Effector memory CD8-positive, alpha-beta T cell (primary cell): ENCODE results near the gene CCL27.

Experiments used
- ATAC-seq: fragments of 150-1000 bp; cut with Tn5 transposase; replicated peaks from 2 replicates; pipeline ENCODE4 v1.10.0; 2021; ENCODE audit warnings: mild to moderate bottlenecking, moderate library complexity
- DNase-seq, 3 experiments: peaks; one replicate each; pipeline ENCODE4 v3.0.0; 2021
- H3K27ac Mint-ChIP-seq, 2 donors: one replicate each; pipeline ENCODE4 v1.8.0; 2022; ENCODE audit warnings: mild to moderate bottlenecking in 2 of 2, mixed read lengths in 2 of 2, moderate library complexity in 2 of 2
- H3K27me3 Mint-ChIP-seq, 2 donors: one replicate each; pipeline ENCODE4 v1.8.0; 2022; ENCODE audit warnings: mixed read lengths in 2 of 2
- H3K36me3 Mint-ChIP-seq: one replicate; pipeline ENCODE4 v1.8.0; 2022; ENCODE audit warnings: mild to moderate bottlenecking, moderate library complexity, mixed read lengths; ENCODE audit not compliant: insufficient read depth
- H3K4me1 Mint-ChIP-seq, 2 donors: one replicate each; pipeline ENCODE4 v1.8.0; 2022; ENCODE audit warnings: low read depth in 2 of 2, mixed read lengths in 2 of 2
- H3K4me3 Mint-ChIP-seq, 2 donors: one replicate each; pipeline ENCODE4 v1.8.0; 2022; ENCODE audit warnings: mild to moderate bottlenecking in 2 of 2, mixed read lengths in 2 of 2, moderate library complexity in 2 of 2
- H3K9me3 Mint-ChIP-seq, 2 donors: one replicate each; pipeline ENCODE4 v1.8.0; 2022; ENCODE audit warnings: mixed read lengths in 2 of 2

Gene CCL27

GRCh38 chr9:34636791-34637355 is 25.6 kb downstream of the CCL27 start:
- Mint-ChIP-seq H3K4me1 (peaks cover 26 to 28% of the 10 kb centered on the region in 2 donors), H3K4me3 (peak overlapping the region; percentile 89 to 91), H3K36me3 (peaks cover 11% of the 10 kb centered on the region), H3K9me3 (no peaks in the 10 kb centered on the region), H3K27ac (peak overlapping the region; percentile 92 to 99), H3K27me3 (no peaks in the 10 kb centered on the region)
- ATAC-seq (peak; percentile 16), DNase-seq (no peak)

- H3K9me3 Mint-ChIP-seq, result no peaks in the 10 kb centered on the region
- H3K36me3 Mint-ChIP-seq, result peaks cover 11% of the 10 kb centered on the region
- peak overlapping the region; percentile 89 to 91 for H3K4me3 Mint-ChIP-seq
- ATAC-seq (no peak), DNase-seq (no peak)
- peaks cover 26 to 30% of the 10 kb centered on the region in 2 donors for H3K4me1 Mint-ChIP-seq
- H3K27me3 Mint-ChIP-seq, result peaks cover 3 to 5% of the 10 kb centered on the region in 2 donors
- peak overlapping the region in 1 of 2 donors; percentile 38 for H3K27ac Mint-ChIP-seq
These were observed 26.9 kb downstream of the CCL27 start for GRCh38 chr9:34635556-34635955.

- Mint-ChIP-seq H3K27me3 (peaks cover 12 to 13% of the 10 kb centered on the region in 2 donors), H3K9me3 (no peaks in the 10 kb centered on the region), H3K4me3 (peak overlapping the region in 1 of 2 donors; percentile 51), H3K36me3 (peaks cover 11% of the 10 kb centered on the region), H3K4me1 (peaks cover 26 to 37% of the 10 kb centered on the region in 2 donors), H3K27ac (peak overlapping the region in 1 of 2 donors; percentile 38)
- no peak for ATAC-seq
- DNase-seq, result no peak
These were observed 27.8 kb downstream of the CCL27 start for GRCh38 chr9:34634551-34635248.

DNA sequence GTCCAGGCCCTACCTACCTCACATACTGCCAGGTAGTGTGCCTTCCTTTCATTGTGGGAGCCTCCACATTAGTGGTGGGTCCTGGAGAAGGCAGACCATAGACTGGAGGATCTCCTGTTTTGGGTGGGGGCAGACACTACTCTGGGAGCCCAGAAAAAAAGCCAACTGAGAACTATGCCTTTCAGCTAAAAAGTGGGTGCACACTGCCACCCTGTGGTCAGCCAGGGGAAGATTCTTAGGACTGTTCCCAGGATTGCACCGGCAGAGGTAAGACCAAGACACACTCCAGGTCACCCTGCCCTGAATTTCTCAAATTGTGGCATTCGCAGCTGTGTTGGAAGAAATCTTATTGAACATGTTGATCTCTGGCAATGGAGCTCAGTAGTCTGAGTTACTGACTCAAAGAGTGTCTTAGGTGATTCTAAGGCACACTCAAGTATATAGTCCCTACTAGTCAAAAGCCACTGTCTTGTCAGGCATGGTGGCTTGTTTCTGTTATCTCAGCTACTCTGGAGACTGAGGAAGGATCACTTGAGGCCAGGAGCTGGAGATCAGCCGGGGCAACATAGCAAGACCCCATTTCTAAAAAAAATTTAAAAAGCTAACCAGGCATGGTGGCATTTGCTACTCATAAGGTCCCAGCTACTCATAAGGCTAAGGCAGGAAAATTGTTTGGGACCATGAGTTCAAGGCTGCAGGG is 28.5 kb downstream of the CCL27 start:
- Mint-ChIP-seq H3K4me1 (peaks cover 33 to 41% of the 10 kb centered on the region in 2 donors), H3K9me3 (no peaks in the 10 kb centered on the region), H3K36me3 (peaks cover 14% of the 10 kb centered on the region), H3K27ac (peak overlapping the region in 1 of 2 donors; percentile 20), H3K27me3 (peaks cover 19 to 20% of the 10 kb centered on the region in 2 donors), H3K4me3 (no peak overlapping the region)
- peak; percentile 67 to 74 (median 72) for DNase-seq
- peak; percentile 23 for ATAC-seq

GRCh38 chr9:34633166-34633565 is 29.3 kb downstream of the CCL27 start:
- H3K36me3 Mint-ChIP-seq, result peaks cover 13% of the 10 kb centered on the region
- no peaks in the 10 kb centered on the region for H3K9me3 Mint-ChIP-seq
- H3K27ac Mint-ChIP-seq, result no peak overlapping the region
- peaks cover 25 to 28% of the 10 kb centered on the region in 2 donors for H3K27me3 Mint-ChIP-seq
- H3K4me1 Mint-ChIP-seq, result peaks cover 36 to 38% of the 10 kb centered on the region in 2 donors
- no peak overlapping the region for H3K4me3 Mint-ChIP-seq
- ATAC-seq (no peak), DNase-seq (no peak)

GRCh38 chr9:34630402-34631154 is 31.9 kb downstream of the CCL27 start:
- H3K9me3 Mint-ChIP-seq, result no peaks in the 10 kb centered on the region

DNA sequence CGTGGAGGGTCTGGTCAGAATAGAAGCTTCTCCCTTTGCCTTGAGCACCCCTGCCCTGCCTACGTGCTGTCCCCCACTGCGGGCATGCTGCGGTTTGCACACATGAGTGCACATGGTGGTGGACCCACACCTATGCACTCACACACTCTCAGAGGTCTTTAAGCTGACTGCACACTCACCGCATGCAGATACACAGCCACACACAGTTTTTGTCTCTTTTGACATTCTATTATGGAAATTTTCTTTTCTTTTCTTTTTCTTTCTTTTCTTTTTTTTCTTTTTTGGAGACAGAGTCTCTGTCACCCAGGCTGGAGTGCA is 33.0 kb downstream of the CCL27 start:
- ATAC-seq (no peak), DNase-seq (no peak)
- peaks cover 52 to 64% of the 10 kb centered on the region in 2 donors for H3K27me3 Mint-ChIP-seq
- peak overlapping the region; percentile 76 to 88 for H3K4me3 Mint-ChIP-seq
- H3K9me3 Mint-ChIP-seq, result no peaks in the 10 kb centered on the region
- H3K36me3 Mint-ChIP-seq, result peaks cover 3% of the 10 kb centered on the region
- peaks cover 18 to 20% of the 10 kb centered on the region in 2 donors for H3K4me1 Mint-ChIP-seq
- H3K27ac Mint-ChIP-seq, result peak overlapping the region; percentile 20 to 27

More at GRCh38 chr9:34630402-34631154, 31.9 kb downstream of the CCL27 start:
- peak overlapping the region; percentile 76 to 88 for H3K4me3 Mint-ChIP-seq
- peaks cover 51 to 54% of the 10 kb centered on the region in 2 donors for H3K27me3 Mint-ChIP-seq
- ATAC-seq (no peak), DNase-seq (no peak)
- peaks cover 22 to 23% of the 10 kb centered on the region in 2 donors for H3K4me1 Mint-ChIP-seq
- H3K27ac Mint-ChIP-seq, result no peak overlapping the region
- H3K36me3 Mint-ChIP-seq, result peaks cover 9% of the 10 kb centered on the region

DNA sequence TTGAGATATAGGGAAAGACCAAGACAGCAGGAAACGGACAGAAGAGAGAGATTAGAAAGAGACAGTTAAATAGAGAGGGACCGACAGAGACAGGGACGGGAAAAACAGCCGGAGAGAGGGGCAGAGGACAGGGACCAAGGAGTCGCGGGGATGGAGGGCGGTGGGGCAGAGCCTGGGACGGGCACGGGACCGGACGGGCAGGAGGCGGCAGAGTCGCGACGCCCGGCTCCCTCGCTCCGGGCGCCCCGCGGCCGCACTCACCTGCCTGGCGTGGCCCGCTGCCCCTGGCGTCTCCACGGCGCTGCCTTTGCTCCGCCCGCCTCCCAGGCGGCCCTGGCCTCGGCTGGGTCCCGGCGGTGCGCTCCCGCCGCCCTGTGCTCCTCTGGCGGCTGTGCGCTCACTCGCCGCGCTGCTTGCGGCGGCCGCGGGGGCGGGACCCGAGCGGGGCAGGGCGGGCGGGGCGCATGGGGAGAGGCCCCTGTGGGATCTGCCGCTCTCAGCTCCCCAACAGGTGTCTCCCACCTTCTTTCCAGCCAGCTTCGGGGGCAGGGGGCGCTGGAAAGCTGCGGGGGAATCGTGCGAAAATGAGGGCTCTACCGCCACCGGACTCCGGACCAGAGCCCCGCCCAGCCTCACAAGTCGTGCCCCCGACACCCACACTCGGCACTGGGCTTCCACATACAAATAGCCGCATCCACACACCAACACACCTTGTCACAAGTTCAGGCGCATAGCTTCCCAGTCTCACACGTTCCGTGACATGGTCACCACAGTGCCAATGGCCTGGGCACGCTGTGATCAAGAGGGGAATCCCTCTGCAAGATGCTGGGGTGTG is 33.6 kb downstream of the CCL27 start, which contains the start of gene ARID3C:
Gene ARID3C (minus strand): TSS at position 411 of the 835 bp plus-strand sequence. CDS start 1,052 bp downstream, outside the sequence.
- Mint-ChIP-seq H3K4me3 (peak within 1 kb of the TSS; percentile 76 to 88), H3K27me3 (peaks cover 54 to 69% of the 10 kb centered on the region in 2 donors), H3K9me3 (no peaks in the 10 kb centered on the region), H3K27ac (peak within 1 kb of the TSS; percentile 20 to 27), H3K36me3 (peaks cover 3% of the 10 kb centered on the region), H3K4me1 (peaks cover 18 to 20% of the 10 kb centered on the region in 2 donors)
- DNase-seq (peak in 2 of 3 experiments; percentile 23 to 39), ATAC-seq (peak; percentile 87)

GRCh38 chr9:34627716-34628655 is 34.5 kb downstream of the CCL27 start:
- no peaks in the 10 kb centered on the region for H3K9me3 Mint-ChIP-seq
- peak overlapping the region; percentile 68 to 78 for H3K4me3 Mint-ChIP-seq
- H3K27ac Mint-ChIP-seq, result peak overlapping the region in 1 of 2 donors; percentile 20
- DNase-seq (no peak), ATAC-seq (no peak)
- peaks cover 16 to 25% of the 10 kb centered on the region in 2 donors for H3K4me1 Mint-ChIP-seq
- H3K36me3 Mint-ChIP-seq, result peaks cover 8% of the 10 kb centered on the region
- peaks cover 62 to 78% of the 10 kb centered on the region in 2 donors for H3K27me3 Mint-ChIP-seq

GRCh38 chr9:34625186-34625486 is 37.3 kb downstream of the CCL27 start:
- DNase-seq, result no peak
- Mint-ChIP-seq H3K27ac (no peak overlapping the region), H3K4me1 (peaks cover 24 to 26% of the 10 kb centered on the region in 2 donors), H3K9me3 (no peaks in the 10 kb centered on the region), H3K36me3 (peaks cover 12% of the 10 kb centered on the region), H3K4me3 (no peak overlapping the region), H3K27me3 (peaks cover 70 to 89% of the 10 kb centered on the region in 2 donors)
- ATAC-seq, result no peak

DNA sequence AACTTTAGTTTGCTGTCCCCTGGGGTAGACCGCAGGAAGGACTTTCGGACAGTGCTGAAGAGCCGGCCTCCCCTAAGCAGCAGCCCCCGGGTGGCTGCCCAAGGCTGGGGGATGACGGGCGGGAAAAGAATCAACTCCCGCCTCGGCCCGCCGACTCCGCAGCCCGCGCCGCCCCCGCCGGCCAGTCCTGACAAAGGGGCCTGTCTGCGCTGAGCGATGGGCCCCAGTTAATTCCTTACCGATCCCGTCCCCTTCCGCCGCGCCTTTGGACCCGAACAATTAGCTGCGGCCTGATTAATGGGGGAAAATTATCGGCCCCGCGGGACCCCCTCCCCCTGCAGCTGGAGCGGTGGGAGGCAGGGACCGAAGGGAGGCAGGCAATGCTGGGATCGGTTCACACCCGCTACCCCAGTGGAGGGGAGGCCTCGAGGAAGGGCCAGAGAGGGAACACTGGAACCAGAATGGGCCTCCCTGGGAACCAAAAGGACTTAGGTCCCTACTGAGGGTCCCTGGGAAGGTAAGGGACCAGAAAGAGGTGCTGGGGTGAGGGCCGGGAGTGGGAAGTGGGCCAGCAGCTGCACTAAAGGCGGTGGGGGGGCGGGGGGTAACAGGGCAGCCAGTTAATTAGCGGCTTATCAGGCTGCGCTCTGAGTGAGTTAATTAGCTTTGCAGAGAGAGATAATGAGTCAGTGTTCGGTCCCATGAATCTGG is 37.8 kb downstream of the CCL27 start:
- H3K36me3 Mint-ChIP-seq, result peaks cover 15% of the 10 kb centered on the region
- no peak overlapping the region for H3K27ac Mint-ChIP-seq
- peaks cover 65 to 84% of the 10 kb centered on the region in 2 donors for H3K27me3 Mint-ChIP-seq
- no peak for DNase-seq
- H3K4me1 Mint-ChIP-seq, result peaks cover 28 to 29% of the 10 kb centered on the region in 2 donors
- no peak overlapping the region for H3K4me3 Mint-ChIP-seq
- ATAC-seq, result no peak
- H3K9me3 Mint-ChIP-seq, result no peaks in the 10 kb centered on the region
